MM.1S (cell line): ENCODE data around the gene MIEF1.

ENCODE experiments used
- DNase-seq: peaks from one replicate; pipeline ENCODE4 v3.0.0-alpha.2; 2015
- H2AFZ ChIP-seq: fragments of 300-600 bp; sonication (generic); 2 replicates; pipeline ENCODE4 v1.6.0; 2016; ENCODE audit warnings: antibody characterized with exemption, low read length
- H3F3A ChIP-seq: fragments of 300-600 bp; sonication (generic); 2 replicates; pipeline ENCODE4 v1.6.1; 2016; ENCODE audit warnings: mild to moderate bottlenecking, antibody characterized with exemption, low read length, moderate library complexity, mixed read lengths; ENCODE audit not compliant: insufficient read depth
- H3K27ac ChIP-seq: fragments of 300-600 bp; sonication (generic); 2 replicates; pipeline ENCODE4 v1.5.1; 2016; ENCODE audit warnings: mild to moderate bottlenecking, low read length
- H3K27me3 ChIP-seq: fragments of 300-600 bp; sonication (generic); replicated peaks from 2 replicates; pipeline ENCODE4 v1.6.0; 2016; ENCODE audit warnings: low read length; ENCODE audit not compliant: insufficient read depth
- H3K36me3 ChIP-seq: fragments of 300-600 bp; sonication (generic); replicated peaks from 2 replicates; pipeline ENCODE4 v1.6.1; 2016; ENCODE audit warnings: mild to moderate bottlenecking, low read length, mixed read lengths; ENCODE audit not compliant: insufficient read depth
- H3K4me1 ChIP-seq: fragments of 300-600 bp; sonication (generic); 2 replicates; pipeline ENCODE4 v1.6.1; 2016; ENCODE audit warnings: low read length, mixed read lengths
- H3K4me2 ChIP-seq: fragments of 300-600 bp; sonication (generic); 2 replicates; pipeline ENCODE4 v1.6.0; 2016; ENCODE audit warnings: low read depth, low read length
- H3K4me3 ChIP-seq: fragments of 300-600 bp; sonication (generic); 2 replicates; pipeline ENCODE4 v1.5.1; 2016; ENCODE audit warnings: low read length, mixed read lengths
- H3K79me2 ChIP-seq: fragments of 300-600 bp; sonication (generic); 2 replicates; pipeline ENCODE4 v1.6.1; 2016; ENCODE audit warnings: mixed run types, low read length, mixed read lengths
- H3K9ac ChIP-seq: fragments of 300-600 bp; sonication (generic); 2 replicates; pipeline ENCODE4 v1.6.1; 2016; ENCODE audit warnings: low read length, mixed read lengths
- H3K9me2 ChIP-seq: fragments of 300-600 bp; sonication (generic); replicated peaks from 2 replicates; pipeline ENCODE4 v1.6.1; 2016; ENCODE audit warnings: mild to moderate bottlenecking, low read length, mixed read lengths; ENCODE audit not compliant: insufficient read depth
- H3K9me3 ChIP-seq: fragments of 300-600 bp; sonication (generic); replicated peaks from 2 replicates; pipeline ENCODE4 v1.6.1; 2016; ENCODE audit warnings: mild to moderate bottlenecking, low read length, mixed read lengths; ENCODE audit not compliant: insufficient read depth
- H4K20me1 ChIP-seq: fragments of 300-600 bp; sonication (generic); 2 replicates; pipeline ENCODE4 v1.6.1; 2016; ENCODE audit warnings: mild to moderate bottlenecking, low read length, moderate library complexity, mixed read lengths; ENCODE audit not compliant: insufficient read depth
- CTCF ChIP-seq: fragments of 300-600 bp; sonication (generic); IDR thresholded peaks from 2 replicates; pipeline ENCODE4 v1.5.1; 2016; ENCODE audit warnings: antibody characterized with exemption, low read length, mixed read lengths
- EZH2 ChIP-seq: fragments of 300-600 bp; sonication (generic); optimal IDR thresholded peaks from 2 replicates; pipeline ENCODE3; 2017; ENCODE audit warnings: low read depth, mild to moderate bottlenecking, antibody characterized with exemption, low read length, mixed read lengths
- EZH2phosphoT487 ChIP-seq: fragments of 300-600 bp; sonication (generic); IDR thresholded peaks from 2 replicates; pipeline ENCODE4 v1.6.1; 2018; ENCODE audit warnings: antibody characterized with exemption, low read length

The MIEF1 gene

GRCh38 chr22:39496131-39496838 is 5.8 kb upstream of the MIEF1 start:
- H3K4me3 ChIP-seq: no peak overlapping the region
- 0 out of 2 replicates have a peak, but pooled peaks cover 6% of the 10 kb centered on the region for H3F3A ChIP-seq
- peak overlapping the region; percentile 27; the same call in 1 of the 2 replicates for H3K4me2 ChIP-seq
- DNase-seq: peak; percentile 63
- H3K79me2 ChIP-seq: no peaks in the 10 kb centered on the region
- H3K9me2 ChIP-seq: no peaks in the 10 kb centered on the region
- peak overlapping the region; percentile 62 for H2AFZ ChIP-seq
- no peak overlapping the region for H3K9ac ChIP-seq
- H3K9me3 ChIP-seq: no peaks in the 10 kb centered on the region
- H3K4me1 ChIP-seq: 0 out of 2 replicates have a peak, but pooled peaks cover 7% of the 10 kb centered on the region
- no peak for TF ChIP-seq EZH2phosphoT487
- TF ChIP-seq CTCF: peak; percentile 86
- TF ChIP-seq EZH2: no peak
- H3K27me3 ChIP-seq: no peaks in the 10 kb centered on the region
- no peaks in the 10 kb centered on the region for H3K36me3 ChIP-seq
- no peaks in the 10 kb centered on the region for H4K20me1 ChIP-seq
- H3K27ac ChIP-seq: no peak overlapping the region

GRCh38 chr22:39497429-39497828 is 4.7 kb upstream of the MIEF1 start:
- Histone ChIP-seq H3K9ac (no peak overlapping the region), H3K9me2 (no peaks in the 10 kb centered on the region), H3K4me3 (no peak overlapping the region), H3K4me2 (no peak overlapping the region), H3K4me1 (peaks cover 12% of the 10 kb centered on the region; the same call in 1 of the 2 replicates), H4K20me1 (no peaks in the 10 kb centered on the region), H3K9me3 (no peaks in the 10 kb centered on the region), H2AFZ (no peak overlapping the region), H3K27me3 (no peaks in the 10 kb centered on the region), H3K27ac (no peak overlapping the region), H3K79me2 (peaks cover 3% of the 10 kb centered on the region), H3K36me3 (no peaks in the 10 kb centered on the region), H3F3A (0 out of 2 replicates have a peak, but pooled peaks cover 3% of the 10 kb centered on the region)
- DNase-seq: no peak
- TF ChIP-seq CTCF (no peak), EZH2 (no peak), EZH2phosphoT487 (no peak)

GRCh38 chr22:39498368-39498767 is 3.7 kb upstream of the MIEF1 start:
- Histone ChIP-seq H3K4me2 (no peak overlapping the region), H3K9me3 (no peaks in the 10 kb centered on the region), H3K36me3 (no peaks in the 10 kb centered on the region), H3K9ac (no peak overlapping the region), H3K79me2 (peaks cover 13% of the 10 kb centered on the region), H3K4me3 (no peak overlapping the region), H3K27me3 (no peaks in the 10 kb centered on the region), H3K4me1 (peaks cover 12% of the 10 kb centered on the region; the same call in 1 of the 2 replicates), H4K20me1 (no peaks in the 10 kb centered on the region), H3F3A (0 out of 2 replicates have a peak, but pooled peaks cover 3% of the 10 kb centered on the region), H3K27ac (no peak overlapping the region), H2AFZ (no peak overlapping the region), H3K9me2 (no peaks in the 10 kb centered on the region)
- no peak for DNase-seq
- TF ChIP-seq EZH2: no peak
- TF ChIP-seq CTCF: no peak
- TF ChIP-seq EZH2phosphoT487: no peak
